Cardiac septum (tissue), 1 donor: ENCODE measurements around the gene PCID2. TPM values are rescaled to one million over a fixed set of nuclear protein-coding genes. Genes with fewer than 3 reads are reported as not detected.

Experiments used
- DNase-seq: peaks from one replicate; pipeline ENCODE4 v3.0.0-alpha.2; 2020; ENCODE audit warnings: low spot score
- intact Hi-C: fragments of 100-400 bp; cut with DNase I; formaldehyde crosslinking; loops from one replicate; pipeline ENCODE4 v1.14.0; 2022
- total RNA-seq: library from RNA; stranded (reverse); fragmentation: NEBNext Ultra II Directional; extraction: Animal tissue kit (Norgen Biotek cat#: 25700); gene quantifications from one replicate; pipeline ENCODE4 v1.2.1, GENCODE V29; 2021
- donor health status: DM: no; HTN: no; CAD: no.

Gene PCID2
- total RNA-seq, 1 donor from 2014 or later = 47.8 TPM

GRCh38 chr13:113155982-113156655 is 52.4 kb downstream of the PCID2 start:
- intact Hi-C loops = no loop called here

GRCh38 chr13:113155201-113155600 is 53.3 kb downstream of the PCID2 start:
- intact Hi-C loops = no loop called here
- no peak for DNase-seq

More at GRCh38 chr13:113155982-113156655, 52.4 kb downstream of the PCID2 start:
- no peak for DNase-seq

- intact Hi-C loops = loop anchor here (2.0 kb wide), 1 partner anchor 55 kb away; the partner anchor contains the start of genes CUL4A and PCID2
- DNase-seq = peak; percentile 89
These were observed 54.4 kb downstream of the PCID2 start for GRCh38 chr13:113153810-113154748.

GRCh38 chr13:113152984-113153809 is 55.3 kb downstream of the PCID2 start:
- peak; percentile 80 for DNase-seq
- intact Hi-C loops = loop anchor here (2.0 kb wide), 1 partner anchor 56 kb away; the partner anchor contains the start of genes CUL4A and PCID2

DNA sequence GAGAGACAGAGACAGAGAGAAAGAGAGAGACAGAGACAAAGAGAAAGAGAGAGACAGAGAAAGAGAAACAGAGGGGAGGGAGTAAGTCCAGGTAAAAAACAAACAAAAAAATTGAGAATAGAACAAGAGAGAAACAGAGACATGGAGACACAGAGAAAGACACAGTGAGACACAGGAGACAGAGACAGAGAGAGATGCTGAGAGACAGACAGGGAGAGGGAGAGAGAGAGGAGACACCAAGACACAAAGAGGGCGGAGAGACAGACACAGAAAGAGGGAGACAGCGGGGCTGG is 55.8 kb downstream of the PCID2 start:
- DNase-seq = no peak
- intact Hi-C loops = loop anchor here (2.0 kb wide), 1 partner anchor 56 kb away; the partner anchor contains the start of genes CUL4A and PCID2

- intact Hi-C loops = loop anchor here (2.0 kb wide), 1 partner anchor 57 kb away; the partner anchor contains the start of genes CUL4A and PCID2
- peak; percentile 74 for DNase-seq
These were observed 56.5 kb downstream of the PCID2 start for GRCh38 chr13:113151745-113152690.

GRCh38 chr13:113150550-113151365 is 57.7 kb downstream of the PCID2 start:
- DNase-seq = peak; percentile 29
- intact Hi-C loops = no loop called here

DNA sequence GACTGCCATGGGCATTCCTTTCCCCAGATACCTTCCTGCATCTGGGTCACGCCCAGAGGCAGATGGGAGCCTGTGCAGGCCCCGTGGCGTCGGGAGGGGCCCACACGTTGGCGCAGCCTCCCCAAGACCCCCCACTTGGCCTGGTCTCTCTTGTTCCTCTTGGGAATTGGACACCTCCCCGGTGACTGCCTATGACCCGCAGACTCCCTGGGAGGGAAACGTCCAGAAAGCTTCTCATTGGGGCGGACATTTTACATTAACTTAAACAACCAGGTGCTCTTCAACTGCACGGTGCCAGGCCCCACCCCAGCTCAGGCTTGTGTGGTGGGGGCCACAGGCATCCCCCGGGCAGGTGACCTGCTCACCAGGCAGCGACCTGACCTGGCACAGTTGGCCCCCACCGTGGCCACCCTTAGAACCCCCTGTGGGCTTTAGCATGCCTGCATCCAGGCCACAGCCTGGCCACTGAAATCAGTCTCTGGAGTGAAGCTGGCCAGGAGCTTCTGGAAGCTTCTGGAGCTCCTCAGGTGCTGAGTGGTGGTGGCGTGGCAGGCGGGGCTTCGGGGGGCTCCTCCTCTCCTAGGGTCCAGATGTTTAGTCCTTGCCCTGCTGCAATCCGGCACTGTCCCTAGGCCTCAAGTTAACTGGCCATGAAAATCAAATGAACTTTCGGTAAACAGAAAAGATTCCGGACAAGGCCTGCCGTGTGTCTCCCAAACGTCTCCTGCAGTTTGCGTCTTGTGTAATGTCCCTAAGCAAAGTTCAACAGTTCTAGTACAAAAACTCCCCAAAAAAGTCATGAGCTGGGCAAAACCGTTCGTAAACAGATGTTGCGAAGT is 58.5 kb downstream of the PCID2 start:
- peak; percentile 64 for DNase-seq

GRCh38 chr13:113148940-113149503 is 59.4 kb downstream of the PCID2 start:
- DNase-seq = peak; percentile 63
- intact Hi-C loops = no loop called here

More for the DNA sequence above, 58.5 kb downstream of the PCID2 start:
- intact Hi-C loops = no loop called here

- intact Hi-C loops = no loop called here
- peak; percentile 31 for DNase-seq
These were observed 60.1 kb downstream of the PCID2 start for GRCh38 chr13:113148407-113148806.

- intact Hi-C loops = no loop called here
- DNase-seq = peak; percentile 46
These were observed 61.3 kb downstream of the PCID2 start for GRCh38 chr13:113147206-113147605.

DNA sequence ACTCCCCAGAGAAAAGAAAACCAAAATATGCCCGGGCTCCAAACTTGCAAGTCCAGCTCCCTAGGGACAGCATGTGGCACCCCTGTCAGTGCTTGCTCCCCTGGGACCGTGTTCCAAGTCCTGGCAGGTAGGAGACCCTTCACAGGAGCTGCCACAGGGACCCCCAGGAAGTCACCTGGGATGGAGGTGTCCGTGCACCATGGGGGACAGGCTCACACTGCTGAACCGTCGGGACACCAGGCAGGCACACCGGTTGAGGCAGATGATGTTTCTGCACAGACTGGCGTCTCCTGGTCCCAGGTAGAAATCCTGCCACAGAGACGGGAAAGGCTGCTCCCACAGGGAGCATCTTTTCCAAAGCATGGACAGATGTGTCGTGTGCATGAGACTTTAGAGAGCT is 61.7 kb downstream of the PCID2 start:
- DNase-seq = peak; percentile 26
- intact Hi-C loops = no loop called here

- intact Hi-C loops = no loop called here
- peak; percentile 33 for DNase-seq
These were observed 62.4 kb downstream of the PCID2 start for GRCh38 chr13:113145911-113146598.

- DNase-seq = no peak
- intact Hi-C loops = no loop called here
These were observed 63.0 kb downstream of the PCID2 start for GRCh38 chr13:113145496-113145895.

DNA sequence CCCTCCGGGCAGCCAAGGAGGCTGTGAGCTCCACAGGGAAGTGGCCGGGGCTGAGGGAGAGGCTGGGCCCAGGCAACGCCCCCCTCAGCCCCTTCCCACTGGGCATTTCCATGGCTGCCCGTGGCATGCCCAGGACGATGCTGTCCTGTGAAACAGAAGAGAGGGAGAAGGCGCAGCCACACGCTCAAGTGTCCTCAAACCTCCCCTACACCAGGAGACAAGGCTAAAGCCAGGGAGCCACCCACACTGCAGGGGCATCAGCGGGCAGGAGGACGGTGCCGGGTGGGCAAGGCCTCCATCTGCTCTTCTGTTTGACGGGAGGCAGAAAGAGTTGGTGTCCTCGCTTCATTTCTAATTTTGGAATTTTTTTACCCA is 64.2 kb downstream of the PCID2 start:
- intact Hi-C loops = no loop called here
- DNase-seq = peak; percentile 72
